HEK293 (cell line): Measurements from ENCODE around the gene TMEM167A.

ENCODE experiments used
- CTCF ChIA-PET: fragments of 350-600 bp; formaldehyde crosslinking; extraction: SDS; loops from one replicate; lab custom pipeline; 2021; ENCODE audit warnings: antibody characterized with exemption; lab: Yijun Ruan, JAX
- POLR2A ChIA-PET: fragments of 300-600 bp; formaldehyde crosslinking; extraction: SDS; loops from one replicate; lab custom pipeline; 2020; ENCODE audit warnings: antibody characterized with exemption, inconsistent platforms; lab: Yijun Ruan, JAX
- H3K27ac ChIP-seq: fragments of 200-500 bp; sonication (Bioruptor generic); 2 replicates; pipeline ENCODE4 v1.5.1; 2014; ENCODE audit warnings: low read depth, low read length, control low read depth, inconsistent platforms; ENCODE audit errors: extremely low read depth
- H3K36me3 ChIP-seq, 2 experiments: fragments of 200-500 bp in 1 of 2; sonication (Bioruptor generic) in 1 of 2; 1 replicate in 1 of 2; 2 replicates in 1 of 2; pipeline ENCODE4 v1.5.1; 2014 to 2017; ENCODE audit warnings: inconsistent platforms in 2 of 2, low read length in 2 of 2; ENCODE audit not compliant: control insufficient read depth in 2 of 2, insufficient read depth in 1 of 2
- H3K4me1 ChIP-seq: fragments of 200-500 bp; sonication (Bioruptor generic); 2 replicates; pipeline ENCODE4 v1.5.1; 2014; ENCODE audit warnings: mild to moderate bottlenecking, low read length, inconsistent platforms; ENCODE audit not compliant: control insufficient read depth, insufficient read depth
- H3K4me3 ChIP-seq: 2 replicates; pipeline ENCODE4 v1.5.1; 2011; ENCODE audit warnings: low read depth, mild to moderate bottlenecking, control low read depth, low read length, moderate library complexity
- H3K9me3 ChIP-seq: fragments of 200-500 bp; sonication (Bioruptor generic); 2 replicates; pipeline ENCODE4 v1.5.1; 2014; ENCODE audit warnings: low read depth, low read length, inconsistent platforms; ENCODE audit not compliant: control insufficient read depth, insufficient read depth
- GLI2 ChIP-seq: fragments of 450-650 bp; formaldehyde crosslinking; IDR thresholded peaks from 2 replicates; pipeline ENCODE4; 2017; ENCODE audit warnings: missing biosample characterization, missing genetic modification characterization, low read depth, borderline replicate concordance
- MZF1 ChIP-seq: fragments of 450-650 bp; formaldehyde crosslinking; IDR thresholded peaks from 2 replicates; pipeline ENCODE4 v1.5.1; 2017; ENCODE audit warnings: missing biosample characterization, missing genetic modification characterization, borderline replicate concordance
- PRDM10 ChIP-seq: fragments of 450-650 bp; formaldehyde crosslinking; IDR thresholded peaks from 2 replicates; pipeline ENCODE4 v1.5.1; 2016; ENCODE audit warnings: missing biosample characterization, missing genetic modification characterization
- REPIN1 ChIP-seq: fragments of 450-650 bp; formaldehyde crosslinking; IDR thresholded peaks from 2 replicates; pipeline ENCODE4 v1.5.1; 2017; ENCODE audit warnings: missing biosample characterization, missing genetic modification characterization, low read depth
- ZBTB10 ChIP-seq: fragments of 450-650 bp; formaldehyde crosslinking; IDR thresholded peaks from 2 replicates; pipeline ENCODE4 v1.5.1; 2016; ENCODE audit warnings: missing biosample characterization, missing genetic modification characterization
- ZBTB6 ChIP-seq: fragments of 450-650 bp; formaldehyde crosslinking; IDR thresholded peaks from 2 replicates; pipeline ENCODE4 v1.5.1; 2017; ENCODE audit warnings: missing biosample characterization, missing genetic modification characterization
- ZNF114 ChIP-seq: fragments of 450-650 bp; formaldehyde crosslinking; IDR thresholded peaks from 2 replicates; pipeline ENCODE4 v1.5.0; 2017; ENCODE audit warnings: missing biosample characterization, missing genetic modification characterization
- ZNF132 ChIP-seq: fragments of 450-650 bp; formaldehyde crosslinking; IDR thresholded peaks from 2 replicates; pipeline ENCODE4 v1.5.1; 2017; ENCODE audit warnings: missing biosample characterization, missing genetic modification characterization, borderline replicate concordance
- ZNF138 ChIP-seq: fragments of 450-650 bp; formaldehyde crosslinking; IDR thresholded peaks from 2 replicates; pipeline ENCODE4 v1.5.1; 2016; ENCODE audit warnings: missing biosample characterization, missing genetic modification characterization, borderline replicate concordance
- ZNF155 ChIP-seq: fragments of 450-650 bp; formaldehyde crosslinking; IDR thresholded peaks from 2 replicates; pipeline ENCODE4 v1.5.1; 2016; ENCODE audit warnings: missing biosample characterization, missing genetic modification characterization
- ZNF19 ChIP-seq: fragments of 450-650 bp; formaldehyde crosslinking; IDR thresholded peaks from 2 replicates; pipeline ENCODE4; 2016; ENCODE audit warnings: missing biosample characterization, missing genetic modification characterization, low read depth
- ZNF202 ChIP-seq: fragments of 450-650 bp; formaldehyde crosslinking; IDR thresholded peaks from 2 replicates; pipeline ENCODE4 v1.5.1; 2016; ENCODE audit warnings: missing biosample characterization, missing genetic modification characterization, borderline replicate concordance
- ZNF223 ChIP-seq: fragments of 450-650 bp; formaldehyde crosslinking; IDR thresholded peaks from 2 replicates; pipeline ENCODE4 v1.5.1; 2016; ENCODE audit warnings: missing biosample characterization, missing genetic modification characterization
- ZNF324 ChIP-seq: fragments of 450-650 bp; formaldehyde crosslinking; IDR thresholded peaks from 2 replicates; pipeline ENCODE4 v1.5.1; 2016; ENCODE audit warnings: missing biosample characterization, missing genetic modification characterization
- ZNF391 ChIP-seq: fragments of 450-650 bp; formaldehyde crosslinking; IDR thresholded peaks from 2 replicates; pipeline ENCODE4 v1.5.1; 2016; ENCODE audit warnings: low read depth, missing biosample characterization, missing genetic modification characterization, borderline replicate concordance
- ZNF510 ChIP-seq: fragments of 450-650 bp; formaldehyde crosslinking; IDR thresholded peaks from 2 replicates; pipeline ENCODE4 v1.5.1; 2018; ENCODE audit warnings: mild to moderate bottlenecking, missing genetic modification characterization, missing biosample characterization; ENCODE audit not compliant: insufficient replicate concordance
- ZNF549 ChIP-seq: fragments of 450-650 bp; IDR thresholded peaks from 2 replicates; pipeline ENCODE4 v1.5.1; 2018; ENCODE audit warnings: missing biosample characterization, missing genetic modification characterization, mild to moderate bottlenecking, inconsistent platforms, moderate library complexity
- ZNF555 ChIP-seq: fragments of 450-650 bp; formaldehyde crosslinking; conservative IDR thresholded peaks from 2 replicates; pipeline ENCODE4 v1.5.1; 2017; ENCODE audit warnings: missing biosample characterization, mild to moderate bottlenecking, missing genetic modification characterization, inconsistent platforms
- ZNF561 ChIP-seq: fragments of 450-650 bp; IDR thresholded peaks from 2 replicates; pipeline ENCODE4 v1.5.1; 2018; ENCODE audit warnings: missing biosample characterization, missing genetic modification characterization, borderline replicate concordance
- ZNF571 ChIP-seq: fragments of 450-650 bp; formaldehyde crosslinking; IDR thresholded peaks from 2 replicates; pipeline ENCODE4 v1.5.0; 2017; ENCODE audit warnings: missing biosample characterization, missing genetic modification characterization
- ZNF623 ChIP-seq: fragments of 450-650 bp; formaldehyde crosslinking; IDR thresholded peaks from 2 replicates; pipeline ENCODE4 v1.5.1; 2016; ENCODE audit warnings: missing biosample characterization, missing genetic modification characterization
- ZNF660 ChIP-seq: fragments of 450-650 bp; IDR thresholded peaks from 2 replicates; pipeline ENCODE4 v1.5.1; 2018; ENCODE audit warnings: missing biosample characterization, mild to moderate bottlenecking, missing genetic modification characterization
- ZNF76 ChIP-seq: fragments of 450-650 bp; formaldehyde crosslinking; IDR thresholded peaks from 2 replicates; pipeline ENCODE4; 2016; ENCODE audit warnings: low read depth, missing biosample characterization, missing genetic modification characterization, borderline replicate concordance
- ZNF830 ChIP-seq: fragments of 450-650 bp; IDR thresholded peaks from 2 replicates; pipeline ENCODE4 v1.5.0; 2018; ENCODE audit warnings: missing biosample characterization, missing genetic modification characterization, low read depth, mild to moderate bottlenecking, moderate library complexity
- ZSCAN4 ChIP-seq: fragments of 450-650 bp; formaldehyde crosslinking; IDR thresholded peaks from 2 replicates; pipeline ENCODE4 v1.5.1; 2017; ENCODE audit warnings: missing biosample characterization, missing genetic modification characterization

TMEM167A gene

GRCh38 chr5:83082750-83083149 lies 5.6 kb upstream of the TMEM167A start:
- no peaks in the 10 kb centered on the region for H3K9me3 ChIP-seq
- no peak overlapping the region for H3K4me3 ChIP-seq
- H3K27ac ChIP-seq, result no peak overlapping the region
- ChIA-PET POLR2A (no interaction called here), CTCF (interaction anchor here (0.7 kb wide), 1 partner anchor 1377 kb away, joined by 6 read pairs; no protein-coding TSS in a partner anchor)
- TF ChIP-seq ZNF623 (tag by site-specific recombination) (peak; percentile 91), ZNF202 (tag by site-specific recombination) (no peak)
- H3K36me3 ChIP-seq, result no peaks in the 10 kb centered on the region
- no peaks in the 10 kb centered on the region for H3K4me1 ChIP-seq

GRCh38 chr5:83077662-83078261 lies 568 bp upstream of the TMEM167A start:
- CTCF ChIA-PET, result interaction anchor here (0.7 to 1.7 kb wide), 2 partner anchors 107 to 436 kb away, joined by 4 to 5 read pairs; no protein-coding TSS in a partner anchor
- H3K9me3 ChIP-seq, result no peaks in the 10 kb centered on the region
- H3K4me3 ChIP-seq, result peak overlapping the region; percentile 98
- H3K36me3 ChIP-seq, result peaks cover 5 to 13% of the 10 kb centered on the region in 2 experiments
- peaks cover 3% of the 10 kb centered on the region; the same call in 1 of the 2 replicates for H3K4me1 ChIP-seq
- POLR2A ChIA-PET, result interaction anchor here (0.6 to 1.0 kb wide), 5 partner anchors 18 to 395 kb away, joined by 3 to 4 read pairs (median 4); no protein-coding TSS in a partner anchor
- H3K27ac ChIP-seq, result peak overlapping the region; percentile 61
- TF ChIP-seq ZNF830 (tag by site-specific recombination) (no peak), GLI2 (tag by site-specific recombination) (no peak), ZNF324 (tag by site-specific recombination) (no peak), ZNF555 (tag by site-specific recombination) (no peak), ZNF549 (no peak), ZNF571 (no peak), ZNF132 (tag by site-specific recombination) (no peak), ZNF76 (peak; percentile 73), REPIN1 (no peak), PRDM10 (peak; percentile 77), MZF1 (tag by site-specific recombination) (peak; percentile 61; the same call in 1 of the 2 replicates), ZNF391 (tag by site-specific recombination) (no peak), ZBTB10 (peak; percentile 37; the same call in 1 of the 2 replicates), ZNF223 (no peak), ZNF155 (no peak), ZNF114 (no peak), ZNF660 (tag by site-specific recombination) (no peak), ZNF138 (no peak), ZNF19 (no peak), ZBTB6 (tag by site-specific recombination) (no peak), ZSCAN4 (no peak), ZNF510 (no peak), ZNF561 (tag by site-specific recombination) (0 out of 2 replicates have a peak, but pooled peaks have one; percentile 16)
